GM18519 (cell line): ENCODE results near the gene MAP1S.

Experiments
- ATAC-seq: cut with Tn5 transposase; IDR thresholded peaks from one replicate; pipeline ENCODE4 v1.9.1; 2021; ENCODE audit warnings: mild to moderate bottlenecking, moderate library complexity; ENCODE audit not compliant: unreplicated experiment, low FRiP score

The MAP1S gene

GRCh38 chr19:17687857-17688784 lies 31.2 kb upstream of the MAP1S start, which contains the start of gene UNC13A:
TSS of gene UNC13A (minus strand) at chr19:17688354. CDS start at chr19:17688199, 155 bp downstream.
- no peak for ATAC-seq

- ATAC-seq: no peak
Observed at GRCh38 chr19:17688853-17689595, 30.3 kb upstream of the MAP1S start.

GRCh38 chr19:17692566-17692965 lies 26.7 kb upstream of the MAP1S start:
- ATAC-seq: no peak

- no peak for ATAC-seq
Observed at GRCh38 chr19:17695198-17695597, 24.1 kb upstream of the MAP1S start.

- ATAC-seq: no peak
Observed at GRCh38 chr19:17703824-17704463, 15.3 kb upstream of the MAP1S start.

- ATAC-seq: no peak
Observed at GRCh38 chr19:17706750-17707181, 12.5 kb upstream of the MAP1S start.

- no peak for ATAC-seq
Observed at GRCh38 chr19:17711851-17712250, 7.4 kb upstream of the MAP1S start.

- ATAC-seq: no peak
Observed at GRCh38 chr19:17716309-17716929, 2.9 kb upstream of the MAP1S start.

- no peak for ATAC-seq
Observed at GRCh38 chr19:17718550-17718946, 732 bp upstream of the MAP1S start.

GRCh38 chr19:17719730-17720400 lies 585 bp downstream of the MAP1S start:
- no peak for ATAC-seq

- no peak for ATAC-seq
Observed at GRCh38 chr19:17720440-17720839, 1.2 kb downstream of the MAP1S start.

- no peak for ATAC-seq
Observed at GRCh38 chr19:17721111-17721628, 1.9 kb downstream of the MAP1S start.

GRCh38 chr19:17721821-17722220 lies 2.5 kb downstream of the MAP1S start:
- no peak for ATAC-seq

- no peak for ATAC-seq
Observed at GRCh38 chr19:17722655-17723240, 3.5 kb downstream of the MAP1S start.

- ATAC-seq: no peak
Observed at GRCh38 chr19:17724655-17725054, 5.4 kb downstream of the MAP1S start.

- ATAC-seq: no peak
Observed at GRCh38 chr19:17725422-17726078, 6.3 kb downstream of the MAP1S start.

- ATAC-seq: no peak
Observed at GRCh38 chr19:17726136-17726741, 7.0 kb downstream of the MAP1S start.

GRCh38 chr19:17726964-17727773 lies 7.9 kb downstream of the MAP1S start:
- ATAC-seq: no peak
